ENCODE measurements around the gene PEX14. TPM values are rescaled to one million over a fixed set of nuclear protein-coding genes. Genes with fewer than 3 reads are reported as not detected.

Gene PEX14
- total RNA-seq, 3 donors from 2014 or later: 12.5 to 16.1 (median 14.8) TPM

GRCh38 chr1:10659646-10660540 lies 185.1 kb downstream of the PEX14 start:
- TF ChIP-seq CTCF (IDR thresholded peaks at IDR 0.05): no peak
- TF ChIP-seq POLR2AphosphoS5 (IDR thresholded peaks at IDR 0.05): no peak
- TF ChIP-seq POLR2A (IDR thresholded peaks at IDR 0.05): no peak
- Histone ChIP-seq H3K27ac (no peak overlapping the region), H3K4me3 (no peak overlapping the region), H3K4me1 (no peaks in the 10 kb centered on the region), H3K9me3 (no peaks in the 10 kb centered on the region), H3K36me3 (no peaks in the 10 kb centered on the region), H3K27me3 (no peaks in the 10 kb centered on the region)
- intact Hi-C loops (cut with DNase I; ENCODE audit: low total_unique reads): loop anchor here (5.0 kb wide), 1 partner anchor 418 kb away; no protein-coding TSS in a partner anchor
- DNase-seq (ENCODE audit: low spot score in 2 of 2): no peak

- intact Hi-C loops (cut with DNase I; ENCODE audit: low total_unique reads): no loop called here
- Histone ChIP-seq H3K36me3 (no peaks in the 10 kb centered on the region), H3K4me3 (no peak overlapping the region), H3K9me3 (no peaks in the 10 kb centered on the region), H3K27me3 (peaks cover 0 to 3% of the 10 kb centered on the region in 2 donors), H3K4me1 (peaks cover 0 to 7% of the 10 kb centered on the region in 2 donors), H3K27ac (no peak overlapping the region)
- DNase-seq (ENCODE audit: low spot score in 2 of 2): no peak
- TF ChIP-seq POLR2A (IDR thresholded peaks at IDR 0.05) (no peak), POLR2AphosphoS5 (IDR thresholded peaks at IDR 0.05) (no peak), CTCF (IDR thresholded peaks at IDR 0.05) (no peak)
Observed at GRCh38 chr1:10661453-10661852, 186.7 kb downstream of the PEX14 start.

GRCh38 chr1:10662090-10662688 lies 187.4 kb downstream of the PEX14 start:
- DNase-seq (ENCODE audit: low spot score in 2 of 2): no peak
- intact Hi-C loops (cut with DNase I; ENCODE audit: low total_unique reads): no loop called here
- Histone ChIP-seq H3K36me3 (no peaks in the 10 kb centered on the region), H3K27me3 (peaks cover 0 to 3% of the 10 kb centered on the region in 2 donors), H3K4me3 (no peak overlapping the region), H3K9me3 (no peaks in the 10 kb centered on the region), H3K4me1 (peaks cover 0 to 7% of the 10 kb centered on the region in 2 donors), H3K27ac (no peak overlapping the region)
- no peak for TF ChIP-seq CTCF (IDR thresholded peaks at IDR 0.05)
- TF ChIP-seq POLR2A (IDR thresholded peaks at IDR 0.05): no peak
- no peak for TF ChIP-seq POLR2AphosphoS5 (IDR thresholded peaks at IDR 0.05)

GRCh38 chr1:10662824-10663677 lies 188.3 kb downstream of the PEX14 start:
- DNase-seq (ENCODE audit: low spot score in 2 of 2): no peak
- TF ChIP-seq CTCF (IDR thresholded peaks at IDR 0.05) (no peak), POLR2A (IDR thresholded peaks at IDR 0.05) (no peak), POLR2AphosphoS5 (IDR thresholded peaks at IDR 0.05) (no peak)
- intact Hi-C loops (cut with DNase I; ENCODE audit: low total_unique reads): no loop called here
- Histone ChIP-seq H3K9me3 (no peaks in the 10 kb centered on the region), H3K4me3 (peak overlapping the region in 1 of 3 donors; percentile 13), H3K27ac (peak overlapping the region; percentile 5 to 45), H3K36me3 (no peaks in the 10 kb centered on the region), H3K27me3 (peaks cover 0 to 3% of the 10 kb centered on the region in 2 donors), H3K4me1 (peaks cover 0 to 7% of the 10 kb centered on the region in 2 donors)

All from breast epithelium (tissue), 4 donors.